LNCaP clone FGC (cell line): Measurements from ENCODE around the gene ADGRD1.

ENCODE experiments used
- DNase-seq: peaks from one replicate; pipeline ENCODE4 v3.0.0-alpha.2; 2011; ENCODE audit warnings: low read depth
- H3K4me3 ChIP-seq: 2 replicates; pipeline ENCODE4 v1.5.1; 2011; ENCODE audit warnings: mild to moderate bottlenecking, low read depth, low read length, control low read depth
- CTCF ChIP-seq: IDR thresholded peaks from 2 replicates; pipeline ENCODE4 v1.5.1; 2012; ENCODE audit warnings: mild to moderate bottlenecking; ENCODE audit not compliant: control insufficient read depth, insufficient read depth; ENCODE audit errors: extremely low read depth

The ADGRD1 gene

GRCh38 chr12:131084341-131085011 is 130.8 kb downstream of the ADGRD1 start:
- no peak for TF ChIP-seq CTCF
- DNase-seq, result no peak
- H3K4me3 ChIP-seq, result no peak overlapping the region

- DNase-seq, result no peak
- no peak for TF ChIP-seq CTCF
- H3K4me3 ChIP-seq, result no peak overlapping the region
Measured at GRCh38 chr12:131085125-131085815, 131.6 kb downstream of the ADGRD1 start.

- H3K4me3 ChIP-seq, result no peak overlapping the region
- TF ChIP-seq CTCF, result no peak
- no peak for DNase-seq
Measured at GRCh38 chr12:131085816-131086591, 132.3 kb downstream of the ADGRD1 start.

- H3K4me3 ChIP-seq, result no peak overlapping the region
- no peak for TF ChIP-seq CTCF
- DNase-seq, result no peak
Measured at GRCh38 chr12:131087302-131087818, 133.7 kb downstream of the ADGRD1 start.

GRCh38 chr12:131087991-131088700 is 134.4 kb downstream of the ADGRD1 start:
- no peak for DNase-seq
- no peak for TF ChIP-seq CTCF
- no peak overlapping the region for H3K4me3 ChIP-seq

GRCh38 chr12:131088701-131089530 is 135.2 kb downstream of the ADGRD1 start:
- TF ChIP-seq CTCF, result no peak
- H3K4me3 ChIP-seq, result no peak overlapping the region
- DNase-seq, result no peak
